NCI-H524 (cell line): ENCODE data around the gene IPMK.

Source experiments
- DNase-seq, 2 experiments: peaks; one replicate each; lab custom pipeline; 2025; lab: John Stamatoyannopoulos, UW

The IPMK gene

DNA sequence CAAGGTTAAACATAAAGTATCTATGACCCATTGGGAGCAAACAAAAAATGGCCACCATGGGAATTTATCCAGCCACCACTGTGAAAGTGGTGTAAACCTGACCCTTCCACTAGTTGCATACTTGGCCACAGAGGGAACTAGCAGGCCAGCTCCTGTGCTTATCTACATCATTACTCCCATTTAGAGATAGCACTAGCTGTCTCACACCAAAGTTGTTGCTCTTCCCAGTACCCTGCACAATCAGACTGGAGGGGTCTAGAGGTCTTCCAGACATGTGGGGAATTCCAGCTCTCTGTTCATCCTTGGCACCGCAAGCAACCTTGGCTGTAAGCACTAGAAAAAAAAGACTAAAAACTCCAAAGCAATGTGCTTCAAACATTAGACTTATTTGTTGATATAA, 113.9 kb downstream of the IPMK start:
- no peak for DNase-seq

DNA sequence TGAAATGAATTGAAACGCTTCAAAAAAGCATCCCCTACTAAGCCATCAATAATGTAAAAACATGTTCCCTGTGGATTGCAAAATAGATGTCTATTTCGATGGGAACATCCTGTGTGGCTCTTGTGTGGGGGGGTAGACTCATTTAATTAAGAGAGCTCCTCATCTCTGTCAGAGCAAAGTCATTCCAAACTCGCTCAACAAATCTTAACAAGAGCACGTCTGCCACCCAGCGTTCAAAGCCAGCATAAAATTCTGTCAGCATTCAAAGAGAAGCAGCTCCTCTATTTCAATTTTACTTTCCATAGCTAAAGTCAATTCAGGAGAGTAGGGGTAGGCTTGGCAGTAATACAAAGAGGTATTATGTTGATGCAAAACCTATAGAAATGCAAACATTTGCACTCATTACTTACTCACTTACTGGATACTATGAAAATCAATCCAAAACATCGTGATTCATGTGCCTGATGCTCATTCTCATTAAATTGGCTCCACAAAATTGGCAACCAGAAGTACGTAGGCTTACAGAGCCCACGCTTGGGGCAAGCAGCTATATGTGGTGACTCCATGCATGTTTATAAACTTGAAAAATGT, 114.9 kb downstream of the IPMK start:
- DNase-seq, result peak; percentile 38 to 44

- no peak for DNase-seq
These were observed 117.4 kb downstream of the IPMK start for GRCh38 chr10:58150290-58150689.

DNA sequence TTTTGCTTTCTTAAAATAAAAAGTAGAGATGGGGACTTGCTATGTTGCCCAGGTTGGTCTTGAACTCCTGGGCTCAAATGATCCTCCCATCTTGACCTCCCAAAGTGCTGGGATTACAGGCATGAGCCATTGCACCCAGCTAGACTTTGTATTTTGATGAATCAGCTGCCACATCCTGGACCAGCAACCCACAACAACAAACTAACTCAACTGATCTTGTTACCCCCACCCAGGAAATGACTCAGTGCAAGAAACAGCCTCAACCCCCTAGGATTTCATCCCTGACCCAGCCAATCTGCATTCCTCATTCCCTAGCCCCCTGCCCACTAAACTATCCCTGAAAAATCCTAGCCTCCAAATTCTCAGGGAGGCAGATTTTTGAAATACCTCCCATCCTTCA, 123.8 kb downstream of the IPMK start:
- no peak for DNase-seq
